HFFc6 (cell line): ENCODE results near the gene PTPRN2. TPM values are rescaled to one million over a fixed set of nuclear protein-coding genes. Genes with fewer than 3 reads are reported as not detected.
"Not testable (repeated sequence)": the region's sequence is repeated elsewhere in the genome, so short reads cannot be mapped to it uniquely, and the experiment has no call there.

ENCODE experiments used
- DNase-seq: peaks from one replicate; pipeline ENCODE4 v3.0.0-alpha.2; 2018
- H3K27ac Mint-ChIP-seq: 2 replicates; pipeline ENCODE4 v1.8.0; 2020; ENCODE audit warnings: mild to moderate bottlenecking, mixed read lengths
- H3K27me3 Mint-ChIP-seq: 2 replicates; pipeline ENCODE4 v1.8.0; 2021; ENCODE audit warnings: mild to moderate bottlenecking, moderate library complexity, mixed read lengths; ENCODE audit not compliant: insufficient read depth
- H3K36me3 Mint-ChIP-seq: 2 replicates; pipeline ENCODE4 v1.8.0; 2021; ENCODE audit warnings: low read depth, mixed read lengths
- H3K4me1 Mint-ChIP-seq: 2 replicates; pipeline ENCODE4 v1.8.0; 2020; ENCODE audit warnings: low read depth, mixed read lengths
- H3K4me3 Mint-ChIP-seq: 2 replicates; pipeline ENCODE4 v1.8.0; 2020; ENCODE audit warnings: mild to moderate bottlenecking, moderate library complexity, mixed read lengths
- H3K9me3 Mint-ChIP-seq: 2 replicates; pipeline ENCODE4 v1.8.0; 2020; ENCODE audit warnings: mild to moderate bottlenecking, mixed read lengths
- CTCF ChIP-seq: fragments of 200-600 bp; sonication (generic); IDR thresholded peaks from 2 replicates; pipeline ENCODE4 v1.5.0; 2021; ENCODE audit warnings: antibody characterized with exemption, mild to moderate bottlenecking
- total RNA-seq, 6 experiments: library from RNA; stranded (reverse); fragmentation: NEBNext Ultra II Directional; extraction: Animal tissue kit (Norgen Biotek cat#: 25700); gene quantifications; 2 replicates in 1 of 6; 3 replicates in 5 of 6; pipeline ENCODE4 v1.2.3, GENCODE V29; 2021

Gene PTPRN2
- total RNA-seq, 6 experiments from 2014 or later: 0.05 to 0.27 (median 0.23) TPM

GRCh38 chr7:157784041-157784835 lies 803.4 kb downstream of the PTPRN2 start:
- H3K27me3 Mint-ChIP-seq: no peaks in the 10 kb centered on the region
- TF ChIP-seq CTCF: no peak
- DNase-seq: no peak
- H3K4me1 Mint-ChIP-seq: no peaks in the 10 kb centered on the region
- peaks cover 62% of the 10 kb centered on the region for H3K9me3 Mint-ChIP-seq
- H3K27ac Mint-ChIP-seq: no peak overlapping the region
- H3K4me3 Mint-ChIP-seq: no peak overlapping the region
- 0 out of 2 replicates have a peak, but pooled peaks cover 9% of the 10 kb centered on the region for H3K36me3 Mint-ChIP-seq

- no peaks in the 10 kb centered on the region for H3K4me1 Mint-ChIP-seq
- no peak overlapping the region for H3K4me3 Mint-ChIP-seq
- no peak for TF ChIP-seq CTCF
- no peaks in the 10 kb centered on the region; the same call in 1 of the 2 replicates for H3K27me3 Mint-ChIP-seq
- peaks cover 74% of the 10 kb centered on the region for H3K9me3 Mint-ChIP-seq
- DNase-seq: no peak
- H3K27ac Mint-ChIP-seq: no peak overlapping the region
- peaks cover 10% of the 10 kb centered on the region; the same call in 1 of the 2 replicates for H3K36me3 Mint-ChIP-seq
These were observed 805.6 kb downstream of the PTPRN2 start for GRCh38 chr7:157782041-157782440.

- Mint-ChIP-seq H3K27ac (no peak overlapping the region), H3K4me3 (no peak overlapping the region), H3K4me1 (no peaks in the 10 kb centered on the region), H3K36me3 (peaks cover 13% of the 10 kb centered on the region; the same call in 1 of the 2 replicates), H3K27me3 (no peaks in the 10 kb centered on the region; the same call in 1 of the 2 replicates), H3K9me3 (peaks cover 68% of the 10 kb centered on the region)
- no peak for TF ChIP-seq CTCF
- no peak for DNase-seq
These were observed 806.9 kb downstream of the PTPRN2 start for GRCh38 chr7:157780721-157781120.

GRCh38 chr7:157780312-157780711 lies 807.3 kb downstream of the PTPRN2 start:
- no peak overlapping the region for H3K27ac Mint-ChIP-seq
- no peak for DNase-seq
- TF ChIP-seq CTCF: no peak
- peaks cover 13% of the 10 kb centered on the region; the same call in 1 of the 2 replicates for H3K36me3 Mint-ChIP-seq
- H3K4me3 Mint-ChIP-seq: no peak overlapping the region
- H3K4me1 Mint-ChIP-seq: no peaks in the 10 kb centered on the region
- H3K27me3 Mint-ChIP-seq: no peaks in the 10 kb centered on the region; the same call in 1 of the 2 replicates
- H3K9me3 Mint-ChIP-seq: peaks cover 68% of the 10 kb centered on the region

GRCh38 chr7:157779206-157779605 lies 808.4 kb downstream of the PTPRN2 start:
- H3K4me3 Mint-ChIP-seq: no peak overlapping the region
- H3K27me3 Mint-ChIP-seq: no peaks in the 10 kb centered on the region; the same call in 1 of the 2 replicates
- H3K4me1 Mint-ChIP-seq: no peaks in the 10 kb centered on the region
- DNase-seq: no peak
- peaks cover 13% of the 10 kb centered on the region; the same call in 1 of the 2 replicates for H3K36me3 Mint-ChIP-seq
- H3K9me3 Mint-ChIP-seq: peaks cover 69% of the 10 kb centered on the region
- no peak overlapping the region for H3K27ac Mint-ChIP-seq
- no peak for TF ChIP-seq CTCF

GRCh38 chr7:157777194-157777762 lies 810.3 kb downstream of the PTPRN2 start:
- not testable (repeated sequence) for H3K27me3 Mint-ChIP-seq, DNase-seq, H3K4me1 Mint-ChIP-seq, H3K4me3 Mint-ChIP-seq, H3K27ac Mint-ChIP-seq
- Mint-ChIP-seq H3K9me3 (peaks cover 68% of the 10 kb centered on the region), H3K36me3 (peaks cover 11% of the 10 kb centered on the region; the same call in 1 of the 2 replicates)
